Measurements from ENCODE around the gene ADAMTSL5.

Gene ADAMTSL5

GRCh38 chr19:1516395-1516753 lies 3.6 kb upstream of the ADAMTSL5 start:
- H3K4me3 ChIP-seq, result no peak overlapping the region

GRCh38 chr19:1514986-1515721 lies 2.3 kb upstream of the ADAMTSL5 start:
- no peak overlapping the region for H3K4me3 ChIP-seq
- H3K27ac ChIP-seq, result no peak overlapping the region

More at GRCh38 chr19:1516395-1516753, 3.6 kb upstream of the ADAMTSL5 start:
- H3K27ac ChIP-seq, result no peak overlapping the region

GRCh38 chr19:1514295-1514661 lies 1.5 kb upstream of the ADAMTSL5 start:
- H3K4me3 ChIP-seq, result no peak overlapping the region
- no peak overlapping the region for H3K27ac ChIP-seq

- peak overlapping the region in 9 of 21 experiments; percentile 19 to 80 (median 50) for H3K27ac ChIP-seq
- H3K4me3 ChIP-seq, result peak overlapping the region; percentile 15 to 46 (median 40)
These were observed 878 bp upstream of the ADAMTSL5 start for GRCh38 chr19:1513499-1514294.

- H3K4me3 ChIP-seq, result no peak overlapping the region
- no peak overlapping the region for H3K27ac ChIP-seq
These were observed 1.2 kb downstream of the ADAMTSL5 start for GRCh38 chr19:1511318-1512317.

- H3K27ac ChIP-seq, result peak overlapping the region in 1 of 21 experiments; percentile 10
- H3K4me3 ChIP-seq, result no peak overlapping the region
These were observed 2.0 kb downstream of the ADAMTSL5 start for GRCh38 chr19:1510807-1511206.

- peak overlapping the region in 1 of 21 experiments; percentile 10 for H3K27ac ChIP-seq
These were observed 2.4 kb downstream of the ADAMTSL5 start for GRCh38 chr19:1510442-1510806.

GRCh38 chr19:1509602-1510441 lies 3.0 kb downstream of the ADAMTSL5 start:
- Histone ChIP-seq H3K4me3 (no peak overlapping the region), H3K27ac (peak overlapping the region in 1 of 21 experiments; percentile 10)

More at GRCh38 chr19:1510442-1510806, 2.4 kb downstream of the ADAMTSL5 start:
- no peak overlapping the region for H3K4me3 ChIP-seq

- H3K27ac ChIP-seq, result peak overlapping the region in 7 of 21 experiments; percentile 34 to 71 (median 59)
These were observed 4.3 kb downstream of the ADAMTSL5 start for GRCh38 chr19:1508507-1508856.

GRCh38 chr19:1507763-1508506 lies 4.9 kb downstream of the ADAMTSL5 start:
- Histone ChIP-seq H3K4me3 (peak overlapping the region in 6 of 7 experiments; percentile 12 to 42 (median 26)), H3K27ac (peak overlapping the region in 15 of 21 experiments; percentile 25 to 77 (median 64))

More at GRCh38 chr19:1508507-1508856, 4.3 kb downstream of the ADAMTSL5 start:
- peak overlapping the region in 4 of 7 experiments; percentile 12 to 42 (median 36) for H3K4me3 ChIP-seq

- Histone ChIP-seq H3K4me3 (peak overlapping the region in 1 of 7 experiments; percentile 39), H3K27ac (peak overlapping the region in 9 of 21 experiments; percentile 17 to 77 (median 59))
These were observed 5.6 kb downstream of the ADAMTSL5 start for GRCh38 chr19:1507192-1507660.

GRCh38 chr19:1505991-1506881 lies 6.6 kb downstream of the ADAMTSL5 start:
- H3K27ac ChIP-seq, result no peak overlapping the region

GRCh38 chr19:1505012-1505411 lies 7.8 kb downstream of the ADAMTSL5 start:
- no peak overlapping the region for H3K27ac ChIP-seq
- H3K4me3 ChIP-seq, result no peak overlapping the region

More at GRCh38 chr19:1505991-1506881, 6.6 kb downstream of the ADAMTSL5 start:
- no peak overlapping the region for H3K4me3 ChIP-seq

GRCh38 chr19:1503925-1504773 lies 8.7 kb downstream of the ADAMTSL5 start:
- no peak overlapping the region for H3K4me3 ChIP-seq
- H3K27ac ChIP-seq, result no peak overlapping the region

- H3K27ac ChIP-seq, result no peak overlapping the region
- no peak overlapping the region for H3K4me3 ChIP-seq
These were observed 9.5 kb downstream of the ADAMTSL5 start for GRCh38 chr19:1503089-1503924.

Data from skin epidermis (tissue), 12 donors.